C4-2B (cell line): ENCODE measurements around the gene DAB1.

Experiments
- H3K27ac ChIP-seq: fragments of 450-650 bp; 2 replicates; pipeline ENCODE4 v1.5.1; 2017
- ZFX ChIP-seq: fragments of 450-650 bp; IDR thresholded peaks from 2 replicates; pipeline ENCODE4 v1.6.1; 2017
- TF ChIP-seq, protein P1 (sequence below): fragments of 450-650 bp; conservative IDR thresholded peaks from 2 replicates; pipeline ENCODE4 v1.5.1; 2017; ENCODE audit warnings: mild to moderate bottlenecking

DAB1 gene

GRCh38 chr1:56985857-56986256 lies 438.0 kb downstream of the DAB1 start:
- TF ChIP-seq ZFX = no peak
- TF ChIP-seq, protein P1, sequence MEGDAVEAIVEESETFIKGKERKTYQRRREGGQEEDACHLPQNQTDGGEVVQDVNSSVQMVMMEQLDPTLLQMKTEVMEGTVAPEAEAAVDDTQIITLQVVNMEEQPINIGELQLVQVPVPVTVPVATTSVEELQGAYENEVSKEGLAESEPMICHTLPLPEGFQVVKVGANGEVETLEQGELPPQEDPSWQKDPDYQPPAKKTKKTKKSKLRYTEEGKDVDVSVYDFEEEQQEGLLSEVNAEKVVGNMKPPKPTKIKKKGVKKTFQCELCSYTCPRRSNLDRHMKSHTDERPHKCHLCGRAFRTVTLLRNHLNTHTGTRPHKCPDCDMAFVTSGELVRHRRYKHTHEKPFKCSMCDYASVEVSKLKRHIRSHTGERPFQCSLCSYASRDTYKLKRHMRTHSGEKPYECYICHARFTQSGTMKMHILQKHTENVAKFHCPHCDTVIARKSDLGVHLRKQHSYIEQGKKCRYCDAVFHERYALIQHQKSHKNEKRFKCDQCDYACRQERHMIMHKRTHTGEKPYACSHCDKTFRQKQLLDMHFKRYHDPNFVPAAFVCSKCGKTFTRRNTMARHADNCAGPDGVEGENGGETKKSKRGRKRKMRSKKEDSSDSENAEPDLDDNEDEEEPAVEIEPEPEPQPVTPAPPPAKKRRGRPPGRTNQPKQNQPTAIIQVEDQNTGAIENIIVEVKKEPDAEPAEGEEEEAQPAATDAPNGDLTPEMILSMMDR = no peak
- H3K27ac ChIP-seq = no peak overlapping the region

GRCh38 chr1:56983484-56983883 lies 440.4 kb downstream of the DAB1 start:
- TF ChIP-seq ZFX = no peak
- no peak overlapping the region for H3K27ac ChIP-seq

GRCh38 chr1:56979986-56980755 lies 443.7 kb downstream of the DAB1 start:
- no peak for TF ChIP-seq ZFX
- TF ChIP-seq, protein P1 = no peak
- no peak overlapping the region for H3K27ac ChIP-seq

GRCh38 chr1:56978819-56979218 lies 445.0 kb downstream of the DAB1 start:
- TF ChIP-seq, protein P1 = peak; percentile 3; the same call in 1 of the 2 replicates
- TF ChIP-seq ZFX = no peak
- no peak overlapping the region for H3K27ac ChIP-seq

DNA sequence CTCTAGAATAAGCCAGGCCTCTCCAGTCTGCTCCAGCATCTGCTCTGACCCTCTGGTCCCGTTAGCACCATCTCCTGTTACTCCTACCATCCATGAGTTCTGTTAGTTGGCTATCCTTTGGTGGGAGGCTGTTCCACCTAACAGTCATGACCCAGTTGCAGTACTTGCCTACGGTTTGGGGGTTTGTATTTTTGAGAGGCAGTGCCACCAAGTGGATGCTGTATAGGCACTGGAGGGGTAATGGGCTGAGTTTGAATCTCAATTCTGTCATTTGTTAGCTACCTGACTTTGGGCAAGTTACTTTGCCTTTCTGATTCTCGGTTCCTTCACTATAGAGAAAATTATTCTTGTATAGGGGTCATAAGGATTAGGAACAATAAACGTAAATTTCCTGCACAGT lies 445.9 kb downstream of the DAB1 start:
- H3K27ac ChIP-seq = no peak overlapping the region
- no peak for TF ChIP-seq ZFX
- TF ChIP-seq, protein P1 = no peak

DNA sequence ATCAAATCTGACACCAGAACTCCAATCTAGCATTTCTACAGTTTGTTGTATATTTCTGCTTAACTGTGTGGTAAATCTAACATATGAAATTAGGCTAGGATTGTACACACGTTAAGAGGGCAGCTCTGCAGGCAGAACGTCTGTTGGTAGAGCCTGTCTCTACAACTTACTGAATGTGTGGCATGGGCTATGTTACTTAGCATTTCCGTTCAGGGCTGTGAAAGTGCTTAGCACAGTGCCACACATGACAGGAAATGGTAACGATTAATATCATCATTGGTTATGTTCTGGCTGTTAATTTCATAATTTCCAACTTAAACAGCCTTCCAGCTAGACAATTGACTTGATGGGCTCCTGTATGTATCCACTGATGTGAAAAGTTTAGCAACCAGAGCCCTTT lies 448.4 kb downstream of the DAB1 start:
- TF ChIP-seq, protein P1 = no peak
- TF ChIP-seq ZFX = no peak
- no peak overlapping the region for H3K27ac ChIP-seq

- no peak for TF ChIP-seq ZFX
- TF ChIP-seq, protein P1 = no peak
- no peak overlapping the region for H3K27ac ChIP-seq
Measured at GRCh38 chr1:56973923-56974742, 449.7 kb downstream of the DAB1 start.
